ENCODE results near the gene ACKR2.

Gene ACKR2

GRCh38 chr3:42829628-42830436, 20.6 kb downstream of the ACKR2 start:
- no peak for DNase-seq (ENCODE audit: low spot score)

DNA sequence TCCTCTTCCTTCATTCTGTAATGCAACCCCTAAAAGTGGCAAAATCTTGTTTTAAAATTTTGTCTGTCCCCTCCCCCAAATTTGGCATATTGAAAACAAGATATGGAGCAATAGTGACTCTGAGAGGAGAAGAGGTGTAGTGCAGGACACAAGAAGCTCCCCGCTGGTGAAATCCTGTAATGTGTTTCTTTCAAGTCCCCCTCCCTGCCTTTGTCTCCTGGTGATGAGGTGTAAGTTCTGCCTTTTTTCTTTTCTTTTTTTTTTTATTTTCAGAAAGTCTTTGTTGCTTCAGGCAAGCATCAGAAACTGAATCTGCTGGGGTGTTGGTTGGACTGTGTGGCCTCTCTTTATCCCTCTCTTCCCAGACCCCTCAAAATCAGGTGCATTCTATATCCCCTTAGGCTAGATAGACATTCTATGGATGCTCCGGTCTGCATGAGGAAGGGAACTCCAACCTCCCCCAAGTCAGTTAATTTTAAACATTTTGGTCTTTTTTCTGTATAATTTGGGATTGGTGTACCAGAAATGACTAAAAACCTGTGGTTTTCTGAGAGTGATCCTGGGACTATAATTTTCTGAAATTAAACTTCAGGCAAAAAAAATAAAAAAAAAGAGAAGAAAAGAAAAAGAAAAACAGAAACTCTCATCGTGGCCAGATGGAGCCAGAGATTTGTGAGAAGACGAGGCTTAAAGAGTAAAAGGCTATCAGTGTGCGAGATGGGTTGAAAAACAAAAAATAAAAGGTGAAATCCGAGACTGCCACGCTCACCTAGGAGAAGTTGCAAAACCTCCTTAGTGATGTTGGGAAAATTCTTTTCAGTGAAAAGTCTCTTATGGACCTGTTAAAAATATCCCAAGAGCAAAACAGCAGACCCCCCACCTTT, 21.4 kb downstream of the ACKR2 start:
- no peak for DNase-seq (ENCODE audit: low spot score)

GRCh38 chr3:42831321-42831713, 22.1 kb downstream of the ACKR2 start:
- peak; percentile 80 for DNase-seq (ENCODE audit: low spot score)

DNA sequence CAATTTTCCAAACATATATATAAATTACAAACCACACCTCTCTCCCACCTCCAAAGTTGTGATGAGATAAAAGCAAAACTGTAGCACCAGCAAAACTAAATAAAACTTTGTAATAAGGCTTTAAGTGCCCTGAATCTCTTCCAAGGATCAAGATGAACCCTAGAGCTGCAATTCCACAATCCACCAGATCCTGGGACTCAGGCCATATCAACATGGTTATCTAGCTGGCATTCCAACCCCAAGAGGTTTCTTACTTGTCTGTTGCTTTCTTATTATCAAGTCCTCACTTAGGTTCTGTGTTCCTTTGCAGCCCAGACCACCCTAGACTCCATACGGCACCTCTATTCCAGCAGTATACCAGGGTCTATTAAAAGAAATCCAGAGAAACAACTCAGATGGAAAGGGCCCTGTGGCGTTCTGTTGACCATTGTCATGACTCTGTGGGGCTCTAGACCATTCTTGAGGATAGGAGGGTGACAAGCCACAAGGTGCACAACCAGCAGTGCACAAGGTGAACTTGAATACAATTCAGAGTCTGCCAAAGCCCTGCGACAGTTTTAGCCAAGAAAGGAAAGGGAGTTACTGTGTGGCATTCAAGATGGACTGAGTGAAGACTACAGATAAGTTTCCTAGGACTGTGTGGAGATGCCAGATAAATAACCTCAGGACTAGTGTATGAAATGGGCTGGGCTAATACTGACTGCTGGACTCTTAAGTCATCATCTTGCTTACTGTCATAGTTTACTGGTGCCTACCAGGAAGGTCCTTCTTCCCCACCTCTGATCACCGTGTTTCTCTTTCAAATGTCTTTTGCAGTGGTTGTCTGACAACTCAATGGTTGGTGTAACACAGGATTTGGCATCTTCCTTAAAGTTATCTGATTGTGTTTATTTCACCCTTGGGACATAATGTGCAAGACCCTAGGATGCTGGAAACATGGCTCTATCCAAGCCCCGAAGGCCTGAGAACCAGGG, 27.2 kb downstream of the ACKR2 start:
- DNase-seq (ENCODE audit: low spot score): no peak

DNA sequence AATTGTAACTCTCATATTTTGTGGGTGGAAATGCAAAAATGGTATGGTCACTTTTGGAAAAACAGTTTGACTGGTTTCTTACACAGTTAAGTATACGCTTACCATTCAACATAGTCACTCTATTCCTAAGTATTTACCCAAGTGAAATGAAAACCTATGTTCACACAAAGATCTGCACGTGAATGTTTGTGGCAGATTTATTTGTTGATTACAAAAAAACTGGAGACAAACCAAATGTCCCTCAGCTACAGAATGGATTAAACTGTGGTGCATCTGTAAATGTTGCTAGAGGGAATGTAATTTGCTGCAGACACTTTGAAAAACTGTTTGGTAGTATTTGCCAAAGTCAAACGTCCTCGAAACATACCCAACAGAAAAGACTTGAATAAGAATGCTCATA, 29.3 kb downstream of the ACKR2 start:
- no peak for DNase-seq (ENCODE audit: low spot score)

DNA sequence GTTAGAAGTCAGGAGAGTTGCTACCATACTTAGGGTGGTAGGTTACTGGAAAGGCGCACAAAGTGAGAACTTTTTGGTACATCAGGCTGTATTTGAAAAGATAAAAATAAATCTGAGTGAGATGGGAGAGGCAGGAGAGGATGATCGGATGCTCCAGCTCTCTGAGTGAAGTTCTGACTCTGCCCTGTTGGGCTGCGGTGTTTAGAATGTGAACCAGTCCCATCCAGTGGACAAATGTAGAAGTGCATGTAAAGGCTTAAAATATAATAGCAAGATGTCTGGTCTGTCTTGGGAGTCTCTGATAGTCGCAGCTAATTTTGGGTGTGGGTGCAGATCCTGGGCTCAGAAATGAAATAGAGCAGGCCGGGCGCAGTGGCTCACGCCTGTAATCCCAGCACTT, 30.4 kb downstream of the ACKR2 start:
- peak; percentile 42 for DNase-seq (ENCODE audit: low spot score)

DNA sequence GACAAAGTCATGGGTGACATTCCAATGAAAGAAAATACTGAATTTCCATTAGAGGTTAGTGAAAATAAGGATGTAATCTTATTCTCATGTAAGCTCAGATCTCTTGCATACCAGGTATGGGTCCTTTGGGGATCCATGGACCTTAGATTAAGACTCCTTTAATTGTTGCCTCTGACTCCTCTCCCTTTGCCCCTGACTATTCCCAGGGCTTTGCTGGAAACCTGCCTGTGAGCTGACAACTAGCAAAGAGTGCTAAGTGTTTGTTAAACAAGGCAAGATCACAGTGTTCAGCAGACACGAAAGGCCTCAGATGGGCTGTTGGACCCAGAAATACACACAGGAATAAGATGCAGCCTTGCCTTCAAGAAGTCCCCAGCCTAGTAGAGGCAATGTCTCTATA, 32.1 kb downstream of the ACKR2 start:
- no peak for DNase-seq (ENCODE audit: low spot score)

DNA sequence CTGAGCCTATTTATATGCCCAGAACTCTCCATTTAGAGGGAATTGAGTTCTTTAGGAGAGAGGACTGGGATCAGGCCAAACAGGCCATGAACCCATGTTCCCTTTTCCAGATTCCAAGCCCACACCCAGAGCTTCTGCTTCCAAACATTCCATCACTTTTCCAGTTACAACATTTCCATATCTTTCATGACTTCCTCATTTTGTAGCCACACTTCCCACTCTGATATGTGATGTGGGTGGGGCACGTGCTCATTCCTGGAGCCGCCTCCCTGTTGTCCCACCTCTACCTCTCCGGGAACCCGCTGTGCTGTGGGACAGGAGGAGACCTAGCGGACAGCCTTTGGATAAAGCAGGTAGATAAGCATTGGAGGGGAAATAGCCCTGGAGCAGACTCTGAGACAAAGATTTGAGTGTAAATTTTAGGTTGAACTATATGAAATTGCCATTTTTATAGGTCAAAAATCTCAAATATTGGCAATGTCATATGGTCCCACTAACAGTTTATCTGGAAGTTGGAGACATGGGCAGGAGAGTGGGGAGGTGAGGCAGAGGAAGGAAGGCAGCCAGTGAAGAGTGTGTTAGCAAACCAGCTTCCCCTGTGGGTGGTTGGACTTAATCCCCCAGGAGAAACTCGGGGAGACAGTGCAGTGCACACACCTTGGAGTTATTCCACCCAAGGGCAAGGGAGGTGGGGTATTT, 34.6 kb downstream of the ACKR2 start:
- no peak for DNase-seq (ENCODE audit: low spot score)

GRCh38 chr3:42844412-42844713, 35.1 kb downstream of the ACKR2 start:
- DNase-seq (ENCODE audit: low spot score): no peak

GRCh38 chr3:42844815-42845214, 35.6 kb downstream of the ACKR2 start:
- DNase-seq (ENCODE audit: low spot score): no peak

DNA sequence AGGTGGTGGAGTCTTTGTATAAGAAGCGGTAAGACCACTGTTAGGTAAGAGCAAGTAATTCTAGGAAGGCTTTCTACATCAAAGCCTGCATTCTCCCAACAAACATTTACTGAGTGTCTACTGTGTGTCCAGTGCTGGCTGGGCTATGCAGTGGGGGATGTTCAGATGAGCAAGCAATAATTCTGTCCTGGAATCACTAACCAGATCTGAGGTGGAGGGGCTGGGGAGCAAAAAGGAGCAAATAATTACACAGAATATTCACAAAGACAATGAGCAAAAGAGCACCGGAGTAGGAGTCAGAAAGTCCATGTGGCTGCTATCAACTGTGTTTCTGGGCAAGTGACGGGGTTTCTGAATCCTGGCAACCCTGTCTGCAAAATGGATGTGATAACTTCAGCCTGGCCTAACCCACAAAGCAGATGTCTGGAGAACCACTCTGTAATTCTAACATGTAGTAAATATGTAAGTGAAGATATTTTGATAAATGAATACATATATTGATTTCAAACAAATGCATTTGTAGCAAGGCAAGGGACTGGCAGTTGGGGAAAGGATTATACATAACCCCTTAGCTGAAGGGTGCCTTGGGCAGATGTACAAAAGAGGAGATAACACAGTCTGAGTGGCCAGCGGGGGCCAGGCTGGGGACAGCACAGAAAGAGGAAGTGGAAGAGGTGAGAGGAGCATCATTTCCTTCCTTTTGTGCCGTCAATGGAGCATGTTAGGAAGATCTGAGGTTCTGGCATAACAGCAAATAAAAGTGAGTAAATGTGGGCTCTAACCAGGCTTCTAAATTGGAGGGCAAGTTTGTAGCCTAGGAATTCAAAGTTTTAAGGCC, 37.7 kb downstream of the ACKR2 start:
- no peak for DNase-seq (ENCODE audit: low spot score)

DNA sequence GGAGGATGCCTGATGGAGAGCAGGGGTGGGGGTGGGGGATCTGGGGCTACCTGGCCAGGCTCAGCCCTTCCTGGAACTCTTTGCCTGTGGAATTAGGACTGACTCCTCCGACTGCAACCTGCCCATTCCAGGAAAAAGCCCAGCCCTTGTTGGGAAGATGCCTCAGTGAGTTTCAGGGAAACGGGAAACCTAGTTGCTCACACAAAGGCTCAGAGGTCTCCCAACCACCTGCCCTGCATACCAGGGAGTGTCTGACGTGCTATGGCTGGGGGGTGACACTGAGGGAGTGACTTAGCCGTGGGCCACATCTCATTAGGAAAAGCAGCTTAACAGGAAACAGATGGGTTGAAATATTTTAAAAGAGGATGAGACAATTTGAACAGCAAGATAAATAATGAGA, 38.5 kb downstream of the ACKR2 start:
- no peak for DNase-seq (ENCODE audit: low spot score)

DNA sequence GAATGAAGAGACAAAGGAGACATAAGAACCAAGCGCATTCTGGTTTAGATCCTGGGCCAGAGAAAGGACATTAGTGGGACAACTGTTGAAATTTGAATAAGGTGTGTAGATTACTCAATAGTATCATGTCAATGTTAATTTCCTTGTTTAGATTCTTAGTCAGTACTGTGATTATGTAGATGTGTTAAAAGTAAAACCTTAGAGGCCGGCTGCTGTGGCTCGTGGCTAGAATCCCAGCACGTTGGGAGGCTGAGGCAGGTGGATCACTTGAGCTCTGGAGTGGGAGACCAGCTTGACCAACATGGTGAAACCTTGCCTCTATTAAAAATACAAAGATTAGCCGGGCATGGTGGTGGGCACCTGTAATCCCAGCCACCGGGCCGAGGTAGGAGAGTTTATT, 39.8 kb downstream of the ACKR2 start:
- DNase-seq (ENCODE audit: low spot score): no peak

DNA sequence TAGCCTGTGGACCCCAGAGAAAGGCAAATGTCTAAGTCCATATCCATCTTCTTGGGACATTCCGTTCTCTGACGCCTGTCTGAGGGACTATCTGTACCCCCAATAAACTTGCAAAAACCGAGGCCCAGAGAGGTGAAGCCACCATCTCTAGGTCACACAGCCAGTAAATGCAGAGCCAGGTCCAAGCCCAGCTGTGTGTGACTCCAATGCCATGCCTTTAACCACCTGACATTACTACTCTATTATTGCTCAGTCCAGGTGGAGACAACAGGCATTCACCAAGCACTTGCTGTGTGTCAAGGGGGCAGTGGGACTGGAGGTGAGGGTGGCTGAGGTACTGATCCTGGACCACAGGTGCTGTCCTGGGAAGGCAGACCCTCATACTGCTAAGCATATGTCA, 41.0 kb downstream of the ACKR2 start:
- no peak for DNase-seq (ENCODE audit: low spot score)

GRCh38 chr3:42851228-42851834, 42.1 kb downstream of the ACKR2 start:
- DNase-seq (ENCODE audit: low spot score): no peak

DNA sequence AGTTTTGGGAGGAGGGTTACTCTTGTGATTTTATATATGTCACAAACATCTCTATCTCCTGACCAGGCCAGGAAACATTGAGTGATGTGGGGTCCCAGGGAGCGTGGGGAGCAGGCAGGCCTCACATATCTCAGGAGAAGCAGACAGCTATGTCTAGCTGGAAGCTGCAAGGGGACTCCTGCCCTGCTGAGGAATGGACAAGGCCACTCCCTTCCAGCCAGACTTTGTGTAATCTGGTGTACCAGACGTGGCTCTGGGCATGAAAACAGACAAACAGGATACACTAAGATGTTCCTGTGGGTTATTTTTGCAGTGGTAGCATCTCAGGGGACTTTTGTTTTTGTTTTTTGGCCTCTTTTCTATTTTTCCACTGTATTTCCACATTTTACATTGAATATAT, 43.2 kb downstream of the ACKR2 start:
- no peak for DNase-seq (ENCODE audit: low spot score)

DNA sequence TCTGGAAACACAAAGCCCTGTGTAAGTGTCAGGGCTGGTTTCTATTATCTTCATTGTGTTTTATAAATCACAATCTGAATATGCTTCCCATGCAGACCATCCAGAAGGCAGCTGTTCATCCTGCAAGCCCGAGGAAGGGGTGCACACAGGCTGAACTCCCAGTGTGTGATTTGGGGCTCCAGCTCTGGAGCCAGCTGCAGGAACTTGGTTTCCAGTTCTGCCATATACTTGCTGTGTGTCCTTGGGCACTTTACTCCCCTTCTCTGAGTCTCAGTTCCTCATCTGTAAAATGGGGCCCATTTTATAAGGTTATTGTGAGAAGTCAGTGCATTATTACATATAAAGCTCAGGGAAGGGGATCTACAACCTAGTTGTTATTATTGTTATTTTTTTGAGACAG, 43.8 kb downstream of the ACKR2 start:
- no peak for DNase-seq (ENCODE audit: low spot score)

GRCh38 chr3:42853739-42854302, 44.6 kb downstream of the ACKR2 start:
- DNase-seq (ENCODE audit: low spot score): no peak

DNA sequence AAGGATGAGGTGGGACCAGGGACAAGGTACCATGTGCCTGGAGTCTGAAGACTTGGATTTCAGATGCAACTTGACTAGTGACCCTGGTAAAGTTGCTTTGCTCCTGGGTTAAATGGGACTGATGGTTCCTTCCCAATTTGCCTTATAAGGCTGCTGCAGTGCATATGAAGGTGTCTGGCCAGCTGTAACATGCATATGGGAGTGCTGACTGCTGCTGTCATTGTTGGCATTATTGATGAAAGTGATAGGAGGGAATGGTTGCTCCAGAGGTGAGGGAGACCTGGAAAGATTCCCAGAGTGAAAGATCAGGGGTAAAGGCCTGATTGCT, 45.9 kb downstream of the ACKR2 start:
- no peak for DNase-seq (ENCODE audit: low spot score)

Data from CD4-positive, alpha-beta T cell treated with Interleukin-2 at 100 ng/mL for 4 hours (primary cell).